Epithelial cell of proximal tubule (primary cell): ENCODE measurements around the gene PAH. TPM values are rescaled to one million over a fixed set of nuclear protein-coding genes. Genes with fewer than 3 reads are reported as not detected.

ENCODE experiments used
- DNase-seq: peaks from one replicate; pipeline ENCODE4 v3.0.0-alpha.2; 2011; ENCODE audit warnings: low read depth
- H3K4me3 ChIP-seq: 2 replicates; pipeline ENCODE4 v1.5.1; 2011; ENCODE audit warnings: low read depth, mild to moderate bottlenecking, low read length
- CTCF ChIP-seq: conservative IDR thresholded peaks from 2 replicates; pipeline ENCODE4 v1.5.1; 2012; ENCODE audit warnings: low read depth, mild to moderate bottlenecking, low read length
- total RNA-seq: library from RNA; depleted of rRNA; stranded (reverse); fragments of >200 nt; gene quantifications from 2 replicates; pipeline ENCODE4 v1.2.3, GENCODE V29; 2015

Gene PAH
- total RNA-seq = not detected in 2 replicates

- DNase-seq = no peak
- H3K4me3 ChIP-seq = peak within 1 kb of the TSS; percentile 54
- TF ChIP-seq CTCF = peak; percentile 22
These were observed at the start of gene PAH for GRCh38 chr12:102917026-102917787. TSS of gene PAH (minus strand) at chr12:102917244. CDS start at chr12:102917130, 114 bp downstream.

GRCh38 chr12:102966200-102966863 is 49.3 kb upstream of the PAH start:
- no peak for DNase-seq
- TF ChIP-seq CTCF = no peak
- H3K4me3 ChIP-seq = no peak overlapping the region

GRCh38 chr12:102965281-102966155 is 48.5 kb upstream of the PAH start:
- no peak for DNase-seq
- TF ChIP-seq CTCF = no peak
- H3K4me3 ChIP-seq = peak overlapping the region; percentile 23

- DNase-seq = no peak
- TF ChIP-seq CTCF = no peak
- H3K4me3 ChIP-seq = peak overlapping the region; percentile 23
These were observed 47.8 kb upstream of the PAH start for GRCh38 chr12:102964872-102965271.

- no peak for DNase-seq
- TF ChIP-seq CTCF = no peak
- H3K4me3 ChIP-seq = no peak overlapping the region
These were observed 46.8 kb upstream of the PAH start for GRCh38 chr12:102963796-102964195.

GRCh38 chr12:102962986-102963385 is 45.9 kb upstream of the PAH start:
- no peak for TF ChIP-seq CTCF

More at GRCh38 chr12:102962986-102963385, 45.9 kb upstream of the PAH start:
- no peak overlapping the region for H3K4me3 ChIP-seq
- DNase-seq = no peak
